Effector memory CD8-positive, alpha-beta T cell (primary cell): ENCODE data around the gene GALNTL6.

Source experiments
- ATAC-seq: fragments of 150-1000 bp; cut with Tn5 transposase; replicated peaks from 2 replicates; pipeline ENCODE4 v1.10.0; 2021; ENCODE audit warnings: mild to moderate bottlenecking, moderate library complexity
- DNase-seq, 3 experiments: peaks; one replicate each; pipeline ENCODE4 v3.0.0; 2021
- H3K27ac Mint-ChIP-seq, 2 donors: one replicate each; pipeline ENCODE4 v1.8.0; 2022; ENCODE audit warnings: mild to moderate bottlenecking in 2 of 2, mixed read lengths in 2 of 2, moderate library complexity in 2 of 2
- H3K27me3 Mint-ChIP-seq, 2 donors: one replicate each; pipeline ENCODE4 v1.8.0; 2022; ENCODE audit warnings: mixed read lengths in 2 of 2
- H3K36me3 Mint-ChIP-seq: one replicate; pipeline ENCODE4 v1.8.0; 2022; ENCODE audit warnings: mild to moderate bottlenecking, moderate library complexity, mixed read lengths; ENCODE audit not compliant: insufficient read depth
- H3K4me1 Mint-ChIP-seq, 2 donors: one replicate each; pipeline ENCODE4 v1.8.0; 2022; ENCODE audit warnings: low read depth in 2 of 2, mixed read lengths in 2 of 2
- H3K4me3 Mint-ChIP-seq, 2 donors: one replicate each; pipeline ENCODE4 v1.8.0; 2022; ENCODE audit warnings: mild to moderate bottlenecking in 2 of 2, mixed read lengths in 2 of 2, moderate library complexity in 2 of 2
- H3K9me3 Mint-ChIP-seq, 2 donors: one replicate each; pipeline ENCODE4 v1.8.0; 2022; ENCODE audit warnings: mixed read lengths in 2 of 2

GALNTL6 gene

DNA sequence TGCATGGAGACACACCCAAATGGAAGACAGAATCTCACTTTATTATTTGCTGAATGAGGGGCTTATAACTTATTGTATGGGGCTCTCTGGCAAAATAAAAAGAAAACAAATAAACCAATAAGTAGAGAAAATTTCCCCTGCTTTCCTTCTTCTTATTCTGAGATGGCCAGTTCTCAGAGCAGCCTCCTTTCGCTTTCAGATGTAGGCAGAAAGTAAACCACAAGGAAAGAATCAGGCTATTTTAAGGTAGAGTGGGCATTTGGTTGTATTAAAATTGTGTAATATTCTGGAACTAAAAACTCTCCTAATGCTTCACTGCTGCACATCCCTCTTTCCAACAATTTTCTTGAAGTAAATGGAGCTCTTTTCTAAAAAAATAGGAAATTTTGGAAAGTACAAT lies 241.8 kb downstream of the GALNTL6 start:
- ATAC-seq (no peak), DNase-seq (no peak)
- Mint-ChIP-seq H3K4me1 (no peaks in the 10 kb centered on the region), H3K27ac (no peak overlapping the region), H3K9me3 (peaks cover 0 to 9% of the 10 kb centered on the region in 2 donors), H3K36me3 (no peaks in the 10 kb centered on the region), H3K27me3 (no peaks in the 10 kb centered on the region), H3K4me3 (no peak overlapping the region)

DNA sequence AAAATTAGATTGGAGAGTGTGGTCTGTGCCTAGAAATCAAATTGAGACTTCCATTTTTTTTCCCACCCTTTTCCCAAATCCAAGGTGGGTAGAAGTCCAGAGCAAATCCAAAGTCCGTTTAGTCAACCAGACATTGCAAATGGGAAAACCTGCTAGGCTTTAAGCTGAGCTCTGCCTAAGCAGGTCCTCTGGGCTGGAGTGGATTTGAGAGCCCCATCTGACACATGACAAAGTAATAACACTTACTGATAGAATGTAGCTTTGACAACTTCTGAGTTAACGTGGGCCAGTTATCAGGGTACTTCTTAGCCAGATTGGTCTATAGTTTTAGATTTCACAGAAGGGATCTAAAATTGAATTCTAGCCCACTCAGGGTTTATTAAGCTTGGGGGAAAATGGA lies 242.3 kb downstream of the GALNTL6 start:
- DNase-seq = no peak
- no peak for ATAC-seq

DNA sequence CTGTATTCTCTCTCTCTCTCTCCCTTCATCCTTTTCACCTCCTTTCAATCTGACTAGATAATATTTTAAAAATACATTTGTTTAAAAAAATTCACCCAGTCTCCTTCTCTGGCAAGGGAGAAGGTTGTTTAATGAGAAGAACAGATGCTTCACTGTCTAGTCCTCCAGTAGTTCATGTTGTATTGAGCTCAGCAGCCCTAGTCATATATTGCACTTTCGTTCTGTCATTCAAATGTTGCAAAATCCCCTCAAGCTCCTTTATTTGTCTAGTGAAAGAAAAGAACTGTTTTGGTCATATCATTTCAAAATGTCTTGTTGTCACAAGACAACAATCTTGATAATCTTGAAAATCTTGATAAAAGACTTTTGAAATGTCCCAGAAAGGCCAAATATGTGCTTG lies 248.0 kb downstream of the GALNTL6 start:
- no peaks in the 10 kb centered on the region for H3K27me3 Mint-ChIP-seq
- H3K27ac Mint-ChIP-seq = no peak overlapping the region
- no peak overlapping the region for H3K4me3 Mint-ChIP-seq
- no peaks in the 10 kb centered on the region for H3K4me1 Mint-ChIP-seq
- no peak for DNase-seq
- H3K9me3 Mint-ChIP-seq = peaks cover 4 to 16% of the 10 kb centered on the region in 2 donors
- peaks cover 3% of the 10 kb centered on the region for H3K36me3 Mint-ChIP-seq
- no peak for ATAC-seq

More for the DNA sequence above, 242.3 kb downstream of the GALNTL6 start:
- Mint-ChIP-seq H3K36me3 (no peaks in the 10 kb centered on the region), H3K4me3 (no peak overlapping the region), H3K4me1 (no peaks in the 10 kb centered on the region), H3K27me3 (no peaks in the 10 kb centered on the region), H3K27ac (no peak overlapping the region), H3K9me3 (peaks cover 0 to 9% of the 10 kb centered on the region in 2 donors)

DNA sequence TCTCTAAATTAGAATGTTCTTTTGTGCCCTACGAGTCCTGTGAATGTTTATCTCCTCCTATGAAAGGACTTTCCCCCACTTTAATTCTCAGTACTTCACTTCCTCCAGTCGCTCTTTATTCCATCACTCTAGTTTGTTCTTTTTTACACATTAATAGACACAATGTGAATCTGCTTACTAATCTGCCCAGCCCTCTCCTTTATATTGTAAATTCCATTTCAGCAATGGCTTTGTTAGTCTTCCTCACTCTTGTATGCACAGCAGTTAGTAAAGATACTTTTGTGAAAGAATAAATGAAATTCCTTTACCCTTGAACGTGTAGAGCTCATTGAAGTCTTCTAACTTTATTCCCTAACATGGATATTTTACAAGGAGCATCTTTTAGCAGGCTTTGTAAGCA lies 255.3 kb downstream of the GALNTL6 start:
- peaks cover 2% of the 10 kb centered on the region for H3K36me3 Mint-ChIP-seq
- no peaks in the 10 kb centered on the region for H3K27me3 Mint-ChIP-seq
- DNase-seq (no peak), ATAC-seq (no peak)
- H3K27ac Mint-ChIP-seq = no peak overlapping the region
- peaks cover 10 to 26% of the 10 kb centered on the region in 2 donors for H3K9me3 Mint-ChIP-seq
- H3K4me1 Mint-ChIP-seq = no peaks in the 10 kb centered on the region
- no peak overlapping the region for H3K4me3 Mint-ChIP-seq

DNA sequence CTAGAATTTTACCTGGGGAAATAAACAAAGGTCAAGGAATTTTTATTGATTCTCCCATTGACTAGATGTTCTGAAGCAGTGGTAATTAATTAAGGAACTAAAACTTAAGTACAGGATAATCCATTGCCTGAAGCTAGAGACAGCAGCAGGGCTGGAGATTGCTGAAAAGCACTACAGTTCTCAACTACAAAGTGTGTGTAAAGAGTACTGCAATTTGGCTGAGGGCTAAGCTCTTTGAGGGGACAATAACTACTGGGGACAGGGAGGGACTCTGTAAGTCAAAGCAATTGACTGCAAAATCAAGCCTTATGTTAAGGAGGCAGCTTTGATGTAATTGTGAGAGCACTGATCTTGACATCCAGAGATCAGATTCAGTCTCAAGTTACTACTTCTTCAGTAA lies 260.4 kb downstream of the GALNTL6 start:
- H3K27me3 Mint-ChIP-seq = no peaks in the 10 kb centered on the region
- no peak for DNase-seq
- no peaks in the 10 kb centered on the region for H3K4me1 Mint-ChIP-seq
- peaks cover 7% of the 10 kb centered on the region in 2 donors for H3K9me3 Mint-ChIP-seq
- no peaks in the 10 kb centered on the region for H3K36me3 Mint-ChIP-seq
- H3K4me3 Mint-ChIP-seq = no peak overlapping the region
- no peak for ATAC-seq
- no peak overlapping the region for H3K27ac Mint-ChIP-seq

DNA sequence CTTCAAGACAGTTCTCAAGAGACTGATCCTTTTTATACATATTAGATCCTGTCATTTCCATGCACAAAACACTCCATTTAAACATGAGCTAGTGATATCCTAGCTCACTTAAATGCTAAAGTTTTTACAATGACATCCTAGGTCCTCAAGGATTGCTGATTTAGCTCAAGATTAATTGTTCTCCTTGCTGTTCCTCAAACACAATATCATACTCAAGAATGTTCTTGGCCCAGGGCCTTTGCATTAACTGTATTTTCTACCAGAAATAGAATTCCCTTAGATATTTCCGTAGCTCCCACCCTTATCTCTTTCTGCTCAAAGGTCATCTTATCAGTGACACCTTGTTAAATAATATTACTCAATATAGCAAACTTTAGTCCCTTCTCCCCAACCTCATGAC lies 270.1 kb downstream of the GALNTL6 start:
- H3K27ac Mint-ChIP-seq = no peak overlapping the region
- no peaks in the 10 kb centered on the region for H3K27me3 Mint-ChIP-seq
- H3K4me1 Mint-ChIP-seq = no peaks in the 10 kb centered on the region
- no peak for ATAC-seq
- H3K9me3 Mint-ChIP-seq = peaks cover 1% of the 10 kb centered on the region in 2 donors
- H3K36me3 Mint-ChIP-seq = no peaks in the 10 kb centered on the region
- DNase-seq = no peak
- no peak overlapping the region for H3K4me3 Mint-ChIP-seq

DNA sequence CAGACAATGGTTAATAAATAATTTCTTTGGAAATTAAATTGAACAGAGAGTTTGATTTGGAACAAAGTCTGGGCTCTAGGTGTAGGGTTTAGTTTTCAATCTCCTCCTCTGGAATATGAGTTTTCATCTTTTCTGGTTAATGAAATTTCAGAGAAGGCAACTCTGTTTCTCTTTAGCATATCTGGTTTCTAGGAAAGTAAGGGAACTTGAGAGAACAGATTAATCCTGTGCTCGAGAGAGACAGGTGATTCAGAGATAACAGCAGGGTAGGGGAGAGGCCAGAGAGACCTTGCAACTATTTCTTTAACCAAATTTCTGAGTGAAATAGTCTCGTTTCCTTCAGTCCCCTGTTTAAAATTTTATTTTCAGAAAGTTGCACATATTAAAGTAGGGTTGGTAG lies 275.4 kb downstream of the GALNTL6 start:
- DNase-seq (no peak), ATAC-seq (no peak)
- Mint-ChIP-seq H3K4me3 (no peak overlapping the region), H3K36me3 (no peaks in the 10 kb centered on the region), H3K9me3 (peaks cover 5 to 6% of the 10 kb centered on the region in 2 donors), H3K4me1 (no peaks in the 10 kb centered on the region), H3K27me3 (no peaks in the 10 kb centered on the region), H3K27ac (no peak overlapping the region)

DNA sequence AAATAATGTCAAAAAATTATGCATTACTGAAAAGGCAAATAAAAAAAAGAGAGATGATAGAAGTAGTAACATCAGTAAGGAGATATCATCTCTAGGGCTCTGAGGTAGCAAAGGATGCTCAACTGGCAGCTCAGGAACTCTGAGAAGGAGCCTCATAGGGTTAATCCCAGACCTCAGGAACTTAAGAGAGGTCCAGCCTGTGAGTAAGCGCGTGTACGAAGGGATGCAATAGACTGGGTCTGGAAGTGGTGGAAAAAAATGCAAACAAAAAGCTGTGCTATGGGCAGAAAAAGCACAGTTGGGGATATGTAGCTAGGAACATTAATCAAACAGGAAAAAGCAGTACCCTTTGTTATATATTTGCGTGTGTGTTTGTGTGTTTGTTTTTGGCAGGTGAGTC lies 282.0 kb downstream of the GALNTL6 start:
- Mint-ChIP-seq H3K27ac (peak overlapping the region in 1 of 2 donors; percentile 20), H3K4me3 (no peak overlapping the region), H3K36me3 (no peaks in the 10 kb centered on the region), H3K27me3 (no peaks in the 10 kb centered on the region), H3K4me1 (no peaks in the 10 kb centered on the region), H3K9me3 (peaks cover 9 to 13% of the 10 kb centered on the region in 2 donors)
- ATAC-seq = no peak
- no peak for DNase-seq

DNA sequence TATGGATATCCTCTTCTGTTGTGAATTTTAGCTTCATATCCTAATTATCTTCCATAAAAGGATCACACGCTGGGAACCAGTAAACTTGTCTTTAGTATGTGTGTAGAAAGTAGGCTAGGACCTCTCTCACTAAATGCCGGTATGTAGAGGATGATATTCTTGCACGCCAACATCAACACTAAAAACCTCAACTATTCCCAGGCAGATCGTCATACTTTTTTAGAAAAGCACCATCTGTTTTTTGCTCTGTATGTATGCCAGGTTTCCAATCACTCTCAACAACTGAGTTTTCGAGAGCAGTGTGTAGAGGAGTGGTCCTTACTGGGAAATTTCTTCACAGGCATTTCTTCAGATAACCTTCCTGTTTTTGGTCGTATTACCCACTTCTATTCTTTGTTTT lies 283.6 kb downstream of the GALNTL6 start:
- H3K27me3 Mint-ChIP-seq = no peaks in the 10 kb centered on the region
- no peaks in the 10 kb centered on the region for H3K36me3 Mint-ChIP-seq
- H3K4me3 Mint-ChIP-seq = no peak overlapping the region
- H3K9me3 Mint-ChIP-seq = peaks cover 15 to 16% of the 10 kb centered on the region in 2 donors
- no peaks in the 10 kb centered on the region for H3K4me1 Mint-ChIP-seq
- DNase-seq (no peak), ATAC-seq (no peak)
- no peak overlapping the region for H3K27ac Mint-ChIP-seq

DNA sequence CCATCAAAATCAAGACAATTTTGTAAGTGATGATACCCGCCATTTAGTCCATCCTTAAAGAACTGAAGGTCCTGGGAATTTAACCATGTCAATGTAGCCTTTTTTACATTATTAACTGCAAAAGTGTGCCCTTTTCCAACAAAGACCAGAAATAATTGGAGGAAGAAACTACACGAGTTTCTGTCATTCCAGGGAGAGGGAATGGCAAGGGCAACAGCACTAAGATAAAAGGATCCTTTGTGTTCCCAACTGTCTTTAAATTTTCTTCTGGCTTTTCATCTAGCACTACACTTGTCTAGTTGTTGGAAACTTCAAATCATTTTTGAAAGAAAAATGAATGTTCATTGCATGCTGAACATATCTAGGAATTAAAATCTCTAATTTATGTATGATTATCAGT lies 286.2 kb downstream of the GALNTL6 start:
- H3K4me1 Mint-ChIP-seq = no peaks in the 10 kb centered on the region
- H3K27me3 Mint-ChIP-seq = no peaks in the 10 kb centered on the region
- no peak overlapping the region for H3K27ac Mint-ChIP-seq
- DNase-seq (no peak), ATAC-seq (no peak)
- H3K4me3 Mint-ChIP-seq = no peak overlapping the region
- no peaks in the 10 kb centered on the region for H3K36me3 Mint-ChIP-seq
- H3K9me3 Mint-ChIP-seq = peaks cover 18 to 24% of the 10 kb centered on the region in 2 donors

DNA sequence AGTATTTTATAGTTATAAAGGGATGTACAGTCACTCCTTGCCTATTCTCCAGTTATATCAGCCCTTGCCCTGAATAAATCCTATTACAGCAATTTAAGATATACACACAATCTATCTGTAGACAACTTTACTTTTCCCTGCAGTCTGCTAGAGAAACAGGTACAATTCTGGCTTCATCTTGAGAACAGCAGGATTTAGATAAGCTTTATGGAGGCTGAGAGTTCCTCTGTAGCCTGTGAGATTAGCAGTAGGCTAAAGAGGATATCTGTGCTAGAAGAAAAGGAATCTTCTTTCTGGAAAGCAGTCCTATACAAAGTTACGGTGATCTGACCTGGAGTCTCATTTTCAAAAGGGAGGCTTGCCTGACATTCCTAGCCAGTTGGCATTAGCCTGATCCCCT lies 290.3 kb downstream of the GALNTL6 start:
- ATAC-seq (no peak), DNase-seq (no peak)
- Mint-ChIP-seq H3K9me3 (peaks cover 9 to 23% of the 10 kb centered on the region in 2 donors), H3K4me1 (no peaks in the 10 kb centered on the region), H3K27ac (no peak overlapping the region), H3K4me3 (no peak overlapping the region), H3K27me3 (no peaks in the 10 kb centered on the region), H3K36me3 (no peaks in the 10 kb centered on the region)

DNA sequence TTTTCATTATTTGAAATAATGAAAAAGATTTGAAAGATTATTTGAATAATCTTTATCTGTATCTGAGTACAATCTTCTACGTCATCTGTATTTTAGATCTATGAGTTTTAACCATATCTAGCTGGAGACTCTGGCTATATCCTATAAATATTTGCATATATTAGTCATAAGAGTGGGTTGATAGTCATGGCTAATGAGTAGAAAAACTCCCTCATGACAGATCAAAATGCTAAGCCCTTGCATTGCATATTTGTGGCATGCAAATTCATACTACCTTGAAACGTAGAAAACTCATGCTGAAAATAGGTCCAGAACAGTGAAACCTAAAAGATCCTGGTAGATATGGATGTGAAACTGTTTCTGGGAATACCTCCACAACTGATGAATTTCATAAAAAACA lies 291.3 kb downstream of the GALNTL6 start:
- ATAC-seq (no peak), DNase-seq (no peak)
- Mint-ChIP-seq H3K9me3 (peaks cover 6 to 15% of the 10 kb centered on the region in 2 donors), H3K4me1 (no peaks in the 10 kb centered on the region), H3K27ac (no peak overlapping the region), H3K27me3 (no peaks in the 10 kb centered on the region), H3K36me3 (no peaks in the 10 kb centered on the region), H3K4me3 (no peak overlapping the region)

DNA sequence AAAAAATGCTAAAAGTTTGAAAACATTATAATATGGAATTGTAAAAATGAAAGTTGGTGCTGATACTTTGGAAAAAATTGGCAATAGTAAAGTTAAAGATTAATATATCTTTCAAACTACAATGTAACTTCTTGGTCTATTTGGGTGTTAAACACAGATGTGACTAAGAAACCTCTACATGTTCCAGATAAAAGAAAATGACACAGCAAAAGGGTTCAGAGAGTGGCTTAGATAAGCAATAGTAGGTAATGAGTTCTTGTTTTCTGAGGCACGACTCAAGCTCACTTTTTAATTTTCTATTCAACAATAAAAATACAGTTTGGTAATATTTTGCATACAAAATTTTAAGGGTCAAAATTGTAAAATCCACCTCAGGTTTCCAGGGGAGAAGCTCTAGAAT lies 292.7 kb downstream of the GALNTL6 start:
- peaks cover 6 to 13% of the 10 kb centered on the region in 2 donors for H3K9me3 Mint-ChIP-seq
- no peaks in the 10 kb centered on the region for H3K36me3 Mint-ChIP-seq
- H3K27me3 Mint-ChIP-seq = no peaks in the 10 kb centered on the region
- no peak for DNase-seq
- H3K27ac Mint-ChIP-seq = no peak overlapping the region
- ATAC-seq = no peak
- no peak overlapping the region for H3K4me3 Mint-ChIP-seq
- no peaks in the 10 kb centered on the region for H3K4me1 Mint-ChIP-seq

DNA sequence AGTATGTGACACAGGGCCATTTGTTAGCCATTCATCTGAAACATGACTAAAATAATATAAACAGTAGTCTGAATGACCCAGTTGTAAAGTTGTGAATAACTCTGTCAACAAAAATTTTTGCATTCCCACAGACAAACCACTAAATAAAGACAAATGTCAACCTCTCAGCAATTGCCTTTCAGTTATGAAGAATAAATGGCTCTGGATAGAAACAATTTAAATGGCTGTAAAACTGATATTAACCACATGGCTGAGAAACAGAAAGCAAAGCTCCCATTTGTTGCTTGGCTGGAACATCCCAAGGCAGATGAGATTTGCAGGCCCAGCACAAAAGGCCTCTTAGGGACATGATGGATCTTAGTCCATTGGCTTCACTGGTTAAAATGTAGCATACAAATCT lies 296.3 kb downstream of the GALNTL6 start:
- ATAC-seq = no peak
- Mint-ChIP-seq H3K36me3 (no peaks in the 10 kb centered on the region), H3K27me3 (no peaks in the 10 kb centered on the region), H3K9me3 (no peaks in the 10 kb centered on the region), H3K4me3 (no peak overlapping the region), H3K27ac (no peak overlapping the region), H3K4me1 (no peaks in the 10 kb centered on the region)
- no peak for DNase-seq

DNA sequence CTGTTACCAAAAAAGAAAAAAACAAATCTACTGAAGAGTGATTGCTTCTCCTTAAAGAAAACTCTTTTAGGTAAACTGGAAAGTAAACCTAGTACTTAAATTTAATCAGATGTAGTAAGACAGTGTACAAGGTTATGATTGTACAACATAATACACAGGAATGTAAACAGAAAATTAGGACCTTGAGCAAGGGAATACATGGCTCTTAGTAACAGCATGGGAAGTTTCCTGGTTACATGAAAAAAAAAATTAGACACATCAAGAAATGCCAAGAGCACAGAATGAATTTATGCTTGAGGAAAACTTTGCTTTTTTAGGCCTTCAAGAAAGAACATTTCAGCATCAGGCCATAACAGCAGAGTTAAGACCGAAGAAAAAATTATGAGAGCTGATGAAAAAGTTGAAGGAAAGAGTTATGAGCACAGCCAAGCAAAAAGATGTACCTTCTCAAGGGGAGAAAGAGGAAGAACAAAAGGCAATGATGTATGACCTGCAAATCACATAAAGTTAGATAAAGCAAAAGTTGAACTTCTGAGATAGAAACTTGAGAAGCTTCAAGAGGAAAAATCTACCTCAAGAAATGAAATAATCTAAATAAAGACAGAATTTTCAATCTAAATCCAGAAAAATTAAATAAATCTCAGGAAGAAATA lies 311.6 kb downstream of the GALNTL6 start:
- H3K27ac Mint-ChIP-seq = no peak overlapping the region
- no peak overlapping the region for H3K4me3 Mint-ChIP-seq
- no peaks in the 10 kb centered on the region for H3K4me1 Mint-ChIP-seq
- ATAC-seq (no peak), DNase-seq (no peak)
- H3K27me3 Mint-ChIP-seq = no peaks in the 10 kb centered on the region
- H3K9me3 Mint-ChIP-seq = peaks cover 5 to 6% of the 10 kb centered on the region in 2 donors
- no peaks in the 10 kb centered on the region for H3K36me3 Mint-ChIP-seq
